Ovary (tissue), 1 donor: ENCODE data around the gene INPP5A.

Experiments
- EP300 ChIP-seq: sonication (generic); formaldehyde crosslinking; IDR thresholded peaks from one replicate; pipeline ENCODE4 v1.6.1; 2017; ENCODE audit warnings: antibody characterized with exemption
- POLR2A ChIP-seq: fragments of 450-650 bp; IDR thresholded peaks from one replicate; pipeline ENCODE4 v1.6.1; 2017; ENCODE audit warnings: antibody characterized with exemption, mild to moderate bottlenecking, moderate library complexity

DNA sequence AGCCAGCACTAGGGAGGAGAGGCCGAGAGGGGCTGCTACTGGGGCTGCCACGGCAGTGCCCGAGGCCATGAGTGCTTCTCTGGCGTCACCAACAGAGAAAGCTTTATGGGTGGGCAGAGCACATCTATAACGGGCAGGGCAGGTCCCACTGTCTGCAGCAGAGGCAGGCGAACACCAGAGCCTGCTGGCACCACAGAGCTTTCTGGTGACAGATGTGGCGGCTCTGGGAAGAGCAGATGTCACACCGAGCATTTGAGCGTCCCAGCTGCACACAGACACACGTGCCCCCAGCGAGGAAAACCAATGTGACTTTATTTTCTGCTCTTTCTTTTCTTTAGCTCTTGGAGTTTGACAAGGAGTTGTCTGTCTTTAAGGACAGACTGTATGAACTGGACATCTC, 227.8 kb downstream of the INPP5A start:
- TF ChIP-seq POLR2A (no peak), EP300 (no peak)
